GM19455 (cell line): Measurements from ENCODE around the gene PGAM4.
"Not testable (repeated sequence)": the region's sequence is repeated elsewhere in the genome, so short reads cannot be mapped to it uniquely, and the experiment has no call there.

Experiments used
- ATAC-seq: cut with Tn5 transposase; IDR thresholded peaks from one replicate; pipeline ENCODE4 v1.9.1; 2021; ENCODE audit not compliant: unreplicated experiment

The PGAM4 gene

GRCh38 chrX:77930581-77930980 is 38.9 kb downstream of the PGAM4 start:
- no peak for ATAC-seq

DNA sequence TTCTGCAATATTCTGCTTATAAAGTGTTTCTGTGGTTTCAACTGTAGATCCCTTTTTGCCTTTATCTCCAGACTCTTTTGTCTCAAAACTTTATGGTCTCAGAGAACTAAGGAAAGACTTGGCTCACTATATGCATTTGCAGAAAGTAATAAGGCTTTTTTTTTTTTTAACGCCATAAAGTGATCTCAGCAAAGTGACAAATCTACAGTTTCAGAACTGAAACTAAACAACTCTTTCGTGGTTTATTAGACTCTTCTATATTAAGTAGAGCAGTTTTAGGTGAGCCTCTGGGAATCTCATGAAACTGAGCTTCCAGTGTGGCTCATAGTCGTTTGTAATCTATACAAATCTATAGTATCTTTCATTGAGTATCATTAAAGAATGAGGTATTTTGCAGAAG is 43.7 kb downstream of the PGAM4 start:
- ATAC-seq, result no peak

DNA sequence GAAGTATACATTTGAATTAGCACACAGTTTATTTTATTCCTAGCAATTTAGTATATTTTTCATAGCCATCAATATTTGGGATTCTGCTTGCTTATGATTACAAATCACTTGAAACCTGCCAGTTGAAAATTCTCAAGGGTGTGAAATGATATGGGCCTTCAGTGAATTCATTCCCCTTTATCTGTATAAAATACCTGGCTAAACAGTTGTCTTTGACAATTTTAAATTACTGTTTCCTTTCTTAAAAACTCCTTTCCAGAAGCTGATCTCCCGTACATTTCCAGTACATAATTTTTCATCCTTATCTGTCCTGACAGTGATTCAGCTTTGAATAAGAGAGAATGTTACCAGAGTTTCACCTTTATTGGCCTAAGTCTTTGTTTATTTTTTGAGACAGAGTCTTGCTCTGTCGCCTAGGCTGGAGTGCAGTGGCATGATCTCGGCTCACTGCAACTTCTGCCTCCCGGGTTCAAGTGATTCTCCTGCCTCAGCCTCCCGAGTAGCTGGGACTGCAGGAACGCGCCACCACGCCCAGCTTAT is 45.0 kb downstream of the PGAM4 start:
- no peak for ATAC-seq

DNA sequence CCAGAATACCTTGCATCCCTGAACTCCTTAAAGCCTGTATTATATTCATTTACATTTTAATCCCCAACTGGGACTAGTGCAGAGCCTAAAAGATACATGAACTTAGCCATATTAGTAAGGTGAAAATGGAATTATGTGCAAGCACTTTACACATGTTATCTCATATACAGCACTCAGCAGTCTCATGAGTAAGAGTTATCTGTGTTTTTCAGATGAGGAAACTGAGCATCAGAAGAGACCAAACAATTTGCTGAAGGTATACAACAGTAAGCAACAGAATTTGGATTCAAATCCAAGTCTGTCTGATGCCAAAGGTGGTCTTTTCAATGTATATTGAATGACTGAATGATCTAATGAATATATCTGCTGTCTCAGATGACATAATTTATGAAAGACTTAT is 46.7 kb downstream of the PGAM4 start:
- ATAC-seq, result no peak

- not testable (repeated sequence) for ATAC-seq
These were observed 50.1 kb downstream of the PGAM4 start for GRCh38 chrX:77919370-77919769.

DNA sequence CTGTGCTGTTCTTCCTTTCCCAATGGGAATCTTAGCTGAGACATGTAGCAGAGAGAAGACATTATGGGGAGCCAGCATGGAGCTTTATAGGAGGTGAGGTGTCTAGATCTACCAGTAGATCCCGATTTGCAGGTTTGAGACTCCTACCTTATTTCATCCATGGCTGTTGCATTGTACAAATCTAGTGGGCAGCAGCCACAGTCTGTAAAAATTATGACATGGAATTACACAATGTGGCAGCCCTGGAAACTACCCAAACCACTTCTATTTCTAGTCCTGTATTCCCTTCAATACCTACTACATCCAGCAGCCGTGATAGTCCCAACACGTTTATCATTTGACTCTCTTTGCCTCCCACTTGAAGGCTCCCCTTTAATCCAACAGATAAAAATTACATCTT is 50.9 kb downstream of the PGAM4 start:
- ATAC-seq, result no peak
